Breast epithelium (tissue), 3 donors: ENCODE results near the gene CHPF.

Source experiments
- POLR2A ChIP-seq: fragments of 450-650 bp; IDR thresholded peaks from one replicate; pipeline ENCODE4 v1.6.1; 2016; ENCODE audit warnings: antibody characterized with exemption, mild to moderate bottlenecking, moderate library complexity
- POLR2AphosphoS5 ChIP-seq, 3 donors: sonication (generic); formaldehyde crosslinking; IDR thresholded peaks; one replicate each; pipeline ENCODE4 v1.6.1; 2017; ENCODE audit warnings: antibody characterized with exemption in 3 of 3
- TF ChIP-seq, protein P1 (sequence below), 3 donors: fragments of 450-650 bp; IDR thresholded peaks; one replicate each; pipeline ENCODE4 v1.5.1; 2016 to 2017; ENCODE audit warnings: antibody characterized with exemption in 3 of 3, mild to moderate bottlenecking in 3 of 3, moderate library complexity in 3 of 3

DNA sequence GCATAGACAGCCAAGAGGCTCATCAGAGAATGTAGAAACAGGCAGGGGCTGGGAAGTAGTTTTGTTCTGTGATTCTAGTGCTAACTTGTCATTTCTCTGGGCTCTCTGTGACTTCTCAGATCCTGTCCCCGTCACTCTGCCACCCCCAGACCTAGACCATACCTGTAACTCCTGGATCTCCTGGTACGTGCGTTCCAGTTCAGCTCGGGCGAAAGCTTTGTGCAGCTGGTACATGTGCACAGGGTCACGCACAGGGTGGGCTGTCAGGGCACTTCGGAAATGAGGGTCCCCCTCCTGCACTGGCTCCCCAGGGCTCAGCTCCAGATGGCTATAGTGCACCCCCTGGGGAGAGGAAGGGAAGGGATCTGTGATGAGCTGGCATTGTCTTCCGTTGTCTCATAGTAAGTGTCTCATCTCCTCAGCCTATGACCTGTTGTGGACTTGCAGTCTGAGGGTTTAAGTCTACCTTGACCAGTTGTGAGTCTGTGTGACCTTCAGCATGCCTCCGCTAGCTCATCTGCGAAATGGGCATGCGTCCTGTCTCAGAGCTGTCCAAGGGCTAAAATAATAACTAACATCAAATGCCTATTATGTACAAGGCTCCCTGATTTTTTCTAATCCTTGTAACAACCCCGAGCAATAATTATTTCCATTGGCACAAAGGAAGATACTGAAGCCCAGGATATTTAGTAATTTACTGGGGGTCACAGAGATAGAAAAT is 2.7 kb downstream of the CHPF start:
- TF ChIP-seq, protein P1, sequence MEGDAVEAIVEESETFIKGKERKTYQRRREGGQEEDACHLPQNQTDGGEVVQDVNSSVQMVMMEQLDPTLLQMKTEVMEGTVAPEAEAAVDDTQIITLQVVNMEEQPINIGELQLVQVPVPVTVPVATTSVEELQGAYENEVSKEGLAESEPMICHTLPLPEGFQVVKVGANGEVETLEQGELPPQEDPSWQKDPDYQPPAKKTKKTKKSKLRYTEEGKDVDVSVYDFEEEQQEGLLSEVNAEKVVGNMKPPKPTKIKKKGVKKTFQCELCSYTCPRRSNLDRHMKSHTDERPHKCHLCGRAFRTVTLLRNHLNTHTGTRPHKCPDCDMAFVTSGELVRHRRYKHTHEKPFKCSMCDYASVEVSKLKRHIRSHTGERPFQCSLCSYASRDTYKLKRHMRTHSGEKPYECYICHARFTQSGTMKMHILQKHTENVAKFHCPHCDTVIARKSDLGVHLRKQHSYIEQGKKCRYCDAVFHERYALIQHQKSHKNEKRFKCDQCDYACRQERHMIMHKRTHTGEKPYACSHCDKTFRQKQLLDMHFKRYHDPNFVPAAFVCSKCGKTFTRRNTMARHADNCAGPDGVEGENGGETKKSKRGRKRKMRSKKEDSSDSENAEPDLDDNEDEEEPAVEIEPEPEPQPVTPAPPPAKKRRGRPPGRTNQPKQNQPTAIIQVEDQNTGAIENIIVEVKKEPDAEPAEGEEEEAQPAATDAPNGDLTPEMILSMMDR (IDR thresholded peaks at IDR 0.05), result no peak
- TF ChIP-seq POLR2AphosphoS5 (IDR thresholded peaks at IDR 0.05) (no peak), POLR2A (no peak)
